Activated T-cell treated with anti-CD3 and anti-CD28 coated beads, Interleukin-2, amount 50 U/mL, for 48 hours (primary cell): Measurements from ENCODE around the gene DLD.
"Not testable (repeated sequence)": the region's sequence is repeated elsewhere in the genome, so short reads cannot be mapped to it uniquely, and the experiment has no call there.

Experiments
- DNase-seq, 2 experiments: peaks; one replicate each; pipeline ENCODE4 v3.0.0-alpha.2; 2020

DLD gene

DNA sequence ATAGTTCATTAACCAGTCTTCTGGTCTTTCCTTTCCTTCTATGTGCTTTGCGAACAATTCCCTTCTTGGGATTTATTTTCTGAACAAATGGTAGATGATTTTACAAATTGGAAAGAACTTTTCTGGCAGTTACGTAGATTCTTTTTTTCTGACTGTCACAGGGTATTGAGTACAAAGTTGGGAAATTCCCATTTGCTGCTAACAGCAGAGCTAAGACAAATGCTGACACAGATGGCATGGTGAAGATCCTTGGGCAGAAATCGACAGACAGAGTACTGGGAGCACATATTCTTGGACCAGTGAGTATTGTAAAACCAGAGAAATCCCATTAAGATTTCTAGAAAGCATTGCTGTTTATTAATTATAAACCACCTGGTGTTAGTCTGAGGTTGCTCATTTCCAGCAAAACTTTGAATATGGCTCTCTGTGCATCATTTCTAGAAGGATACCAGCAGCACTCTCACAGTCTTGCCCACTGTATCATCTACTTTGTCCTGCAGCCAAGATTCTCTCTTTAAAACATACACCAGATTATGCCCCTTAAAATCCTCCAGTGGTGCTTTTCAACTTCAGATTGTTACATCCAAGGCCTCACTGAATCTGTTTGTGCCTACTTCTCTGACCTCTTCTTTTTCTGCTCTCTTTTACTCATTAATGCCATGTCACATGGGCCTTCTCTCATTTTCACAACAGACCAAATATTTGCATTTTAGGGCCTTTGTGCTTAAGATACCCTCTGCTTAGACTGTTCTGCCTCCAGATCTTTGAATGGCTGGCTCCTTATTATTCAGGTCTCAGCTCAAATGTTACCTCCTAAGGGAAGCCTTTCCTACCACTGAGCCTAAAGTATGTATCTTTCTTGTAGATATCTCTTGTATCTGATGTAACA is 27.0 kb downstream of the DLD start:
- no peak for DNase-seq

DNA sequence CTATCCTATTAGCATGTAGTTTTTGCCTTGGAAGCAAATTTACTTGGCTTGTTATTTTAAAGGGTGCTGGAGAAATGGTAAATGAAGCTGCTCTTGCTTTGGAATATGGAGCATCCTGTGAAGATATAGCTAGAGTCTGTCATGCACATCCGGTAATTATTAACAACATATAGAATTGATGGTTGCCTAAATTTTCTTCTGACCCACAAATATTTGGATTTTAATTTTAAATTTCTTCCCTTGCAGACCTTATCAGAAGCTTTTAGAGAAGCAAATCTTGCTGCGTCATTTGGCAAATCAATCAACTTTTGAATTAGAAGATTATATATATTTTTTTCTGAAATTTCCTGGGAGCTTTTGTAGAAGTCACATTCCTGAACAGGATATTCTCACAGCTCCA is 28.0 kb downstream of the DLD start:
- no peak for DNase-seq

DNA sequence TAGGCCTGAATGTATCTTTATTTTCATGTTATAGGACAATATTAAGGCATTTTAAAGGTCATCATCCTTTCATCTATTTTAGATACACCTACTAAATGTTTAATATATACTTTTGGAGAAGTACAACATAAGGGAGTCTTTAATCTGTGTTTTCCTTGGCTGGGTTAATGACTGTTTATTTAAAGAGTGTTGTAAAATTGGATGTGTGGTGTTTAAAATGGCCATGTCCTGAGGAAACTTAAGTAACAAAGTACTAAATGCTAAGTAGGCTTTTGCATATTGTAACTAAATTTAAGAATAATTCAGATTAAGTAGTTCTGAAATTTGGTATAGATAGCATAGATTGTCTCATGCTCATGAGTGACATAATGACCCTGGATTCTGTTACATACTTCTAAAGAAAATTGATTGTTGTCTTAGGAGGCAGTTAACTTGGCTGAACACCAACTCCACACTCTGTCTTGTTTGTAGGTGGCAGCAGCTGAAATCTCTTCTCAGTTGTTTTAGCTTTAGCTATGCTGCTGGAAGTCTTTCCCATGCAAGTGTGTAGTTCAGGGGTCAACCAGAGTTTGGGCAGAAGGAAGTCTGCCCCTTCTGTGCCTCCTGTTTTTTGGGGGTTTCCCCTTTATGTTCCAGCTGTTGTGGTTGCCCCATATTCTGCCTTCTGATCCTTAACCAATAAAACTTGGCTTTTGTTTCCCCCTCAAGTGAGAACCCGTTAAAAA is 29.2 kb downstream of the DLD start:
- DNase-seq: no peak

DNA sequence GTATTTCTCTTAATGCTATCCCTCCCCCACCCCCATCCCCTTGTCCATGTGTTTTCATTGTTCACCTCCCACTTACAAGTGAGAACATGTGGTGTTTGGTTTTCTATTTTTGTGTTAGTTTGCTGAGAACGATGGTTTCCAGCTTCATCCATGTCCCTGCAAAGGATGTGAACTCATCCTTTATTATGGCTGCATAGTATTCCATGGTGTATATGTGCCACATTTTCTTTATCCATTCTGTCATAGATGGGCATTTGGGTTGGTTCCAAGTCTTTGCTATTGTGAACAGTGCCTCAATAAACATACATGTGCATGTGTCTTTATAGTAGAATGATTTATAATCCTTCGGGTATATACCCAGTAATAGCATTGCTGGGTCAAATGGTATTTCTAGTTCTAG is 30.8 kb downstream of the DLD start:
- not testable (repeated sequence) for DNase-seq

DNA sequence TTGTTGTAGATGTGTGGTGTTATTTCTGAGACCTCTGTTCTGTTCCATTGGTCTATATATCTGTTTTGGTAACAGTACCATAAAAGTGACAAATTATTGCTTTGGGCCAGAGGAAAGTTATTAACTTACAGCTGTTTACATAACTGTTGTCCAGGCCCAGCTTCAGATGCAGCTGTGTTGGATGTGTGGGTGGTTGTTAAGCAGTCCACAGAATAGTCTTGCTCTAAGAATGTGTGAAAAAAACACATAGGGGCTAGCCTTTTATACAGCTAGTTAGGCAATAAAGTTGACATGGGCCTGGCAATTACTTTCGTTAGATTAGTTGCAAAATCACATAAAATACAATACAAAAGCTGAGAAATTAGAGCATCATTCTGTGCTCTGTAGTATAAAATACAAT is 31.9 kb downstream of the DLD start:
- DNase-seq: no peak

DNA sequence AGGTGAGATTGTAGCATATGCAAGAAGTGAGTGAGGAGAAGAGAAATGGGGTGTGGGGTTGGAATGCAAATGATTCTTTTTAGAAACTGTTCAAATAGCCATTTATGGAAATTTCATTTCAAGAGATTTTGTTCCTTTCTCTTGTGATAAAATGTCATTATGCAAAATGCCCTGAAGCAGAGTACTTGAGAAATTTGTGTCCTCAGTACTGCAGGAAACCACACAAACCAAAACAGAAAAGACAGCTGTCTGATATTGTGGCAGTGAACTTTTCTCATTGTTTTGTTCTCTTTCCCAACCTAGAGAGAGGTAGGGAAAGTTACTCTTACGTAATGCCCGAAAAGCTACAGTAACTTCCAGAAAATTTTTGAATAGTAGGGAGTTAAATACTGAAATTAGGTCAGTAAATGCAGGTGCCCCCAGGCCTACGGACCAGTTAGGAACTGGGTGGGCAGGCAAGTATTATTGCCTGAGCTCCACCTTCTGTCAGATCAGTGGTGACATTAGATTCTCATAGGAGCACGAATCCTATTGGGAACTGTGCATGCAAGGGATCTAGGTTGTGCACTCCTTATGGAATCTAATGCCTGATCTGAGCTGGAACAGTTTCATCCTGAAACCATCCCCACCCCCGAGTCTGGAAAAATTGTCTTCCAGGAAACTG is 34.0 kb downstream of the DLD start:
- no peak for DNase-seq

DNA sequence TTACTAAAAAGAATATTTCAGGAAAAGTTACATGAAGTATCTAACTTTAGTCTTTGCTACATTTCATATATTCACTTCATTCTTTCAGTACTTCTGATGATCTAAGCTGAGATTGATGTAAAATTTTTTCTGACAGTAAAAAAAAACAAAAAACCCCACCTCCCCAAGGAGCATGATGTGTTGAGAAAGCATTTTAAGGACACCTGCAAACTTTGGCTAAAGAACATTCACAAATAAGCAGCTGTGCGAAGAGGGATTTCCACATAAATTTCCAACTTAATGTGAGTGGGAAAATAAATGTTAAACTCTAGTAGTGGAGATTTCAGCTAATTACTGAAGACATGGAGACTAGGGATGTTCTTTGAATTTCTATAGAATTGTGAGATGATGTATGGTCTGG is 35.5 kb downstream of the DLD start:
- no peak for DNase-seq

DNA sequence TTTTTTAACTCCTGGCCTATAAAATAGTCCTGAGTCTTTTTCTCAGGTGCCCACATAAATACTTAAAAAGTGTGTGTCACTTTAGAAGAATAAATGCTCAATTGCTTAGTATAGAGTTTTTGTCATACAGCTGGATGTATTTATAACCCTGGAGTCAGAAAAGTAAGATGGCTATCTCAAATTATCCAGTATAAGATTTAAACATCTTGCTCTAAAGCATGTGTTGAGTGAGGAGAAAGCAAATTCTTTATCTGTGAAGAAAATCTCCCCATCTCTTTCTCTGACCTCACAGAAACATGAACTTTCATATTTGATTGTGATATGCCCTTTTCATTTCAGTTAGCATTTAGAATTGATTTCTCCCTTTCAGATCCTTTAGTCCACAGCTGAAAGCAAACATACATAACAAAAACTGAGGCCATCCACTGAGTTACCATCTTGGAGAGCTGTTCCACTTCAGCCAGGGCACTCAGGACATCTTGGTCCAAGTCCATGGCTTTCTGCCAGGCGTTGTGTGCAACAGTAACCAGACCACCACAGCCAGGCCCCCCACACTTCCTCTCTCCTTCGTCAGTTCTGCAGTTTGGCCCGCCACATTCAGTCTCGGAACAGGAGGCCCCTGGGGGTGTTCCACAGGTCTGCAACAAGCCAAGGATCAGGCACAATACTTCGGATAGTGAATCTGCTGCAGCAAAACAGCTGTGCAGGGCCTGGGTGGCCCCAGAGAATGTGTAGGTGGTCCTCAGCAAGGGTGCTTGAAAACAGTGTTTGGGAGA is 40.9 kb downstream of the DLD start:
- no peak for DNase-seq

DNA sequence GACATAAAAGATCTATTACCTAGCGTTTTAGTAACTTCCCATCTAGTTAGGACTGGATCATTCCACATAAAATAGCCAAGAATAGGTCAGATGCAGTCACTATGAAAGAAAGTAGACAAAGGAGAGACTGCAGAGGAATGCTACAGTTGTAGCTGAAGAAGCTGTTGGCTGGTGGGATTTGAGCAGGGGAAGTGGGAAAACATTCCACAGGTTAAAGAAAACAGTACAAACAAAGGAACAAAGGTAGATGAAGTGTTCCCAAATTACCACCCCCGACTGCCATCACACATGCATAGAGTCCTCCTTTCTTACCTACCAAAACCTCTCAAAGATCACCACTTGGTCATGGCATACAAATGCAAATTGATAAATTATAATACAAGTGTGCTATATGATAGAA is 41.8 kb downstream of the DLD start:
- DNase-seq: no peak

DNA sequence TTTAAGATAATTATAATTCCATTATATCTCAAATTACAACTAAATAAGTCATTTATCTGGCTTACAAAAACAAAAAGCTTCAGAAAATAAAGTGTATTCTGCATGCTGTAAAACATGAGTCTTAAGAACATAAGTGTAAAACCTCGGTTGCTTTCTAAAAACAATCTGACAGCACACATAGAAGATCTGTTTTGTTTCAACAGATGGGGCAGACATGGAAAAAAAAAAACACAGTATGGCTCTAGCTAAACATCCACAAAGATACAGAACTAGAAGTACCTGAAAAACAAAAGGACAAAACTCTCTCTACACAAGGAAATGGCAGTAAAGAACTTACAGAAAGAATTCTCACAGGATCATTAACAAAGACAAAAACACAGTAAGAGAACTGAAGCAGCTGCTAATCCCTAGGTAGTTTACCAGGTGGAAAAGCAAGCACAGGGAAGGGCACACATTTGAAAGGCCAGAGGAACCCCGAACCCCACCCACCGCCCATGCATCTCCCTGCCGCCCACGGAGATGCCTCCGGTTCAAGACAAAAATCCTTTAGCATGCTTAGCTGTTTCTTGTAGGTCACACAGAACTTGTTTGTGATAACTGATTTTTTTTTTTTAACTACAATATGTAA is 42.5 kb downstream of the DLD start:
- DNase-seq: no peak

DNA sequence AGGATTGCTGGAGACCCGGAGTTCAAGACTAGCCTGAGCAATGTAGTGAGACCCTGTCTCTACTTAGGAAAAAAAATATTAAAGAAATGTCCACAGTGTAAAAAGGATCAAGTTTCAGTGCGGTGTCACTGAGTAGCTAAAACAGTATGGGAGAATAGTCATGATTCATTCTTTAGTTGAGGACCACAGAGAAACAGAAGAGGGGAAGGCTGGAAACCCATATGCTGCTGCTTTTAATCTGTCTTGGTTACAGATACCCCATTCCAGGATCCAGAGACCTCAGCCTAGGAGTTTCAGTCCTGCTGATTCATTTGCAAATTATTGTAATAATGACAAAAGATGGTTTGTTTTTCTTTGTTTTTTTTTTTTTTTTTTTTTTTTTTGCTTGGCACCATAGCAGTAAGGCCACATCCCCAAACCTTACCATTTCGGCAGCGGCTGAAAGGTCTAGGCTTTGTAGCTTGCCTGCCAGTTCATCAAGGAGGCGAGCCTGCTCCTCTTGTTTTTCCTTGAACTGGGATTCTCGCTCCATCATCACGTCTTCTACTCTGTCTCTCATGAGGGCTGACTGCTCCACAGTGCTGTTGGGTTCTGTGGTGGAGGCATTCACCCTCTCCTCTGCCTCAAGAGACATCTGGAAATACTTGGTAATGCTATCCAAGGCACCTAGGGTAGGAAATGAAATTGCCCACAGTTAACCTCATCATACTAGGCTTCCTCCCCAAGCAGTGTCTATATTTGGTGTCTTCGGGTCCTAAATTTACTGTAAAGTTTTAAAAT is 44.2 kb downstream of the DLD start:
- no peak for DNase-seq

DNA sequence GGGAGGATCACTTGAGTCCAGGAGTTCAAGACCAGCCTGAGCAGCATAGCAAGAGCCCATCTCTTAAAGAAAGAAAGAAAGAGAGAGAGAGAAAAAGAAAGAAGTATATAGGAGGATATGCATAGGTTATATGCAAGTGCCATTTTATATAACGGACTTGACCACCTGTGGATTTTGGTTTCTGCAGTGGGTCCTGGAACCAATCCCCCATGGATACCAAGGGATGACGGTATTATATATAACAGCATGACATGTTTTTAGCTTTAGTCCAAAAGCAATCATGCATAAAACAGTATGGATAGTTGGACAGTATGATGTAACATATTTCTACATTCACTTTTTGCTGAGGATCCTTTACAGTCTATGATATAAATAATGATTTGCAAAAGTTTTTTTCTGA is 45.3 kb downstream of the DLD start:
- no peak for DNase-seq

DNA sequence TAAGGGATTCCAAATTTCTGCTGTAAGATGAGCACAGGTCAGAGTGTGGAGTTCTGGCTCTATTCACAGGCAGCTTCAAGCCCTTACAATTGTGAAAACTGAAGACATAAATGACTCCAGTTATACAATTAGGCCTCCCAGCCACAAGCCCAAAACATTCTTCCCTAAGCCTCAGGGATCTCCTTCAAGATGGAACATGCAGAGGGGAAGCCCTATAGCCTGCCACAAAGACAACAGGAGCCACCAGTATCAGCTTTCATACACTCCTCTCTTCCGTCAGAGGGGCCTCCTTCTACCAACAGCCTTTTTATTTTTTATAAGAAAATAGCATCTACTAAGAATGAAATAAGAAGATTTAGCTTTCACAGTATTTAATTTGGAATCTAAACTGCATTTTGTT is 46.5 kb downstream of the DLD start:
- no peak for DNase-seq

DNA sequence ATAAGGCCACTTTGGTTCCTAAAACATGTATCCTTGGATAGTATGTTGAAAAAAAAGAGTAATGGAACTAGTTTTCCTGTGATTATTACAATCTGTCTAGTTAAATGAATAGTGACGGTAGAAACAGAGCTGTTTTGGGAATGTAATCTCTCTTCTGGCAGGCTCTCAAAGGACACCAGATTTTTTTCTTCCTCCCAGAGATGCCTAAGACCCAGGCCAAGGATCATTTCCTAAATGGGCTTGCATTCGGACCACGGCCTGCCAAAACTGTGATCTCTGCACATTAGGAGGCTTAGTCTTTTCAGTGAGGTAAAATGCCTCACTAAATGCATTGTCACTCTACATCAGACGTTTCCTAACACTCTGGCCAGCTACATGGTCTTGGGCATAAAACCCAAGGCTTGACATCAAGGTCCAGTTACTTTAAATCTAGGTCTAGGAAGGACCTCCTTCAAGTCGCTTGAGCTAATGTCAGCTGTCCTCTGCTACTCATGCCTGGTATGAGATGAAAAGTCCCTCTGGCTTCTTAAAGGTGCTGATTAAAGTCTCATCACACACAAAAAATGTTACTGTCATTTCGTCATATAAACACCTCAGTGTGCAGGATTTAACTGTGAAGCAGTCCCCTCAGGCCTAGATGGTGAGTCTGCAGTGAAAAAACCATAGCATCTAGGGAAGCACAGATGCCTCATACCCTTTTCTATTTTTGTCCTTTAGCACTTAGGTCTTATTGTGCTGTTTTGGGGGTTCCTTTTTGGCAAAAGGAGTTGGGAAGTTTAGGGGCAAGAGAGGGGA is 47.7 kb downstream of the DLD start:
- no peak for DNase-seq

DNA sequence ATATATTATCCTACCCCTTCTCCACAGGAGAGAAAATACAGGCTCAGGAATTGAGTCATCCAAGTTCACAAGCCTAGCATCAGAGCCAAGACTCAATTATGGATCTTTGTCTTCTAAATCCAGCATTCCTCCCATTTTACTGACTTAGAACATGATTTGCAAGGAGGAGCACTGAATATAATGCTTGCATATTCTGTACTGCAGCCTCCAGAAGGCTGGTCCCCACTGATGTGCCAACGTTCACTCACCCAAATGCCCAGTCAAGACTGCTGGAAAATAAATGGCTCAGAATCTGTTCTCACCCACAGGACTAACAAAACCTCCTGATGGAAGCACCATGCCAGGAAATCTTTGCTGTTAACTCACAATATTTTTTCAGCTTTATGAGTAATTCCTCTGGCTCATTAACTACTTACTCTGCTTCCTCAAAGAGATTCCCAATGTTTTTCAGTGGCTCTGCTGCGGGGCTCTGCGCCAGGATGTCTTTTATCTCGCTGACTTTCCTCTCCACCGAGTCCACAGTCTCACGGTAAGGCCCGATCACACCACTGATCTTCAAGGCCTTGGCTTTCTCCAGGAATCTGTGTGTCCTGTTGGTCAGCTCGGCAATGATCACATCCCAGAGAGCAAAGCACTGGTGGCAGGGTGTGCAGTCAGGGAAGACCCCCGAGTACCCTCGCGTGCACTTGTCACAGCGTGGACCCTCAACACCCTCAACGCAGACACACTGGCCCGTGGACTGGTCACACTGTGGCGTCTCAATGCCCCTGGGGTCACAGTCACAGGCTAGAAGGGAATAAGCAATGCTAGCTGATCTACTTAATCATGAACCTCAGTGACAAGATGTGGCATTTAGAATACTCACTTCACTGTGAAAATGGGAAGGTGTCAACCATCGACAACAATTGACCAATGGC is 48.8 kb downstream of the DLD start:
- DNase-seq: no peak

DNA sequence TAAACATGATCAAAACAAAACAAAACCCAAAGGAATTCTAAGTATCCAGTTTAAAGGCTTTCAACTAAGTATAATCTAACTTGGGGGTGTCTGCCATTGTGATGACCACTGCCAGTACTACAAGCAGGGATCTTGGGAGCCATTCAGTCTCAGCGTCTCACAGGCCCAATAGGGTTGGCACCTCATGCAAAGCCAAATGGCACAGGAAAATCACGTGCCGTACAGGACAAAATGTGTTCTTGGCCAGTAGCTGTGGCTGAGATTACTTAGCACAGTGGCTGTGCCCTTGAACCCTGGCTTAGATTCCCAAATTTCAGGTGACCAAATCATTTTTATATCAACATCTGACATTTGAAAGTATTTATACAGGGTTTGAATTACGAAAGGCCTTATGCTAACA is 50.0 kb downstream of the DLD start:
- DNase-seq: no peak

DNA sequence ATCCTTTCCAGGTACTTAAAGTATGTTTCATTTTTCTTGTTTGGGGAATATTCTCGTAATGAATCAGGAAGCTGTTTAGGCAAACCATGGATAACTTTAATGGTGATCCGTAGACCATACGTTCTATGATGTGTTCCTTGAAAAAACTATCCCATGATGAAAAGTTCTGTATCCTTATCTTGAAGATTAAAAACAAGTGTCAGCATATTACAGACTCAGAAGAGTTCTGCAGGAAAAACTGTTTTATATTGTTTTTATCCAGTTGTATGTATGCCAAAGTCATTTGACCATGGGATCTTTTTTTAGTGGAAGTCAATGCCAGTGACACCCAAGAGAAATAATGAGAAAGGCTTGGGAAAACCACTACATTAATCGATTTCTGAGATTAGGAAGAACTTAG is 52.0 kb downstream of the DLD start:
- no peak for DNase-seq

DNA sequence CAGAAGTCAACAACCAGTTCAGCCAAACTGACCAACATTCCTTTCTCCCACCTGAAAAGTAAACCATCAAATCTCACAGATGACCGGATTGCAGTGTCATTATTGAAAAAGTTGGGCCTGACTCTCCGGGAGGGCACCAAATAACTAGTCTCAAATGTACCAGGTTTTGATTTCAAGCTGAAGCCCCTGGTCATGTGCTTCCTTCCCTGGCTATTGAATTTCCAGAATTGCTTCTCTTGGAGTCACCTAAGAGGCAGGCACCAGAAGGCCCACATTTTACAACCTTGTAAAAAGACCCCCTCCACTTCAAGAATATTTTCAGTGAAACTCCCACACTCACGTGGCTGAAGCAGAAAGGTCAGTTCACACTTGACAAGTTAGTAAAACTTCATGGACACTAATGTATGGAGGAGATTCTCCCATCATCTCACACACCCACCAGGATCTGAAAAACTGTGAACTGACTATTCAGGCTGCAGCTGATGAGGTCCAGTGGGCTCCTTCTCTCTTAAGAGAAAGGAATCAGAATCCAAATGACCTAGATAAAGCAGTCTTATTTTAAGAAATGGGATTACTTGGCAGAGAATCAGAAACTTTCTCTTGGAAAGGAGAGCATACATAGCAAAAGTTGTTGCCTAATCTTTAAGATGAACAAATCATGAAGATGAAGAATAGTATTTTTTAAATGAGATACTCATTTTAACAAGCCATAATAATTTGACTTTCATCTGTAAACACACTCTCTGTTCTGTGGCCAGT is 53.6 kb downstream of the DLD start:
- no peak for DNase-seq

DNA sequence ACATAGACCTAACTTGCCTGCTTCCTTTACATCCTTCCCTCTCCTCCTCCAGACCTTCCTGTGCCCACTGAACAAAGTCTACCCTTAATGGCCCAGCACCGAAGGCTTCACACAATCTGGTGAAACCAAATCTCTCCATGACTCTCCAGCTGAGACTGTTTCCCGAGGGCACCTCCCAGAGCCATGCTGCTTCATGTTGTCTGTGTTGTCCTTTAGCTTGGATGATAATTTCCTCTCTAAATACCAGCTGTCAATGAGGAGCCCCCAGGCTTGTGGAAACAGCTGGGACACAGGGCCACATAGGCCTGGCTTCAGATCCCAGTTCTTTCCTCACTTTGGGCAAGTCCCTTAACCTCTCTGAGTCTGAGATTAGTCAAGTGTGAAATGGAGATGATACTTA is 54.3 kb downstream of the DLD start:
- DNase-seq: no peak
